Measurements from ENCODE around the gene F13B.

F13B gene

GRCh38 chr1:197021716-197022115, 45.3 kb downstream of the F13B start:
- TF ChIP-seq, protein P1, sequence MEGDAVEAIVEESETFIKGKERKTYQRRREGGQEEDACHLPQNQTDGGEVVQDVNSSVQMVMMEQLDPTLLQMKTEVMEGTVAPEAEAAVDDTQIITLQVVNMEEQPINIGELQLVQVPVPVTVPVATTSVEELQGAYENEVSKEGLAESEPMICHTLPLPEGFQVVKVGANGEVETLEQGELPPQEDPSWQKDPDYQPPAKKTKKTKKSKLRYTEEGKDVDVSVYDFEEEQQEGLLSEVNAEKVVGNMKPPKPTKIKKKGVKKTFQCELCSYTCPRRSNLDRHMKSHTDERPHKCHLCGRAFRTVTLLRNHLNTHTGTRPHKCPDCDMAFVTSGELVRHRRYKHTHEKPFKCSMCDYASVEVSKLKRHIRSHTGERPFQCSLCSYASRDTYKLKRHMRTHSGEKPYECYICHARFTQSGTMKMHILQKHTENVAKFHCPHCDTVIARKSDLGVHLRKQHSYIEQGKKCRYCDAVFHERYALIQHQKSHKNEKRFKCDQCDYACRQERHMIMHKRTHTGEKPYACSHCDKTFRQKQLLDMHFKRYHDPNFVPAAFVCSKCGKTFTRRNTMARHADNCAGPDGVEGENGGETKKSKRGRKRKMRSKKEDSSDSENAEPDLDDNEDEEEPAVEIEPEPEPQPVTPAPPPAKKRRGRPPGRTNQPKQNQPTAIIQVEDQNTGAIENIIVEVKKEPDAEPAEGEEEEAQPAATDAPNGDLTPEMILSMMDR (IDR thresholded peaks at IDR 0.05; ENCODE audit: unreplicated experiment in 3 of 3), result no peak
- H3K9me3 Mint-ChIP-seq, result no peaks in the 10 kb centered on the region

DNA sequence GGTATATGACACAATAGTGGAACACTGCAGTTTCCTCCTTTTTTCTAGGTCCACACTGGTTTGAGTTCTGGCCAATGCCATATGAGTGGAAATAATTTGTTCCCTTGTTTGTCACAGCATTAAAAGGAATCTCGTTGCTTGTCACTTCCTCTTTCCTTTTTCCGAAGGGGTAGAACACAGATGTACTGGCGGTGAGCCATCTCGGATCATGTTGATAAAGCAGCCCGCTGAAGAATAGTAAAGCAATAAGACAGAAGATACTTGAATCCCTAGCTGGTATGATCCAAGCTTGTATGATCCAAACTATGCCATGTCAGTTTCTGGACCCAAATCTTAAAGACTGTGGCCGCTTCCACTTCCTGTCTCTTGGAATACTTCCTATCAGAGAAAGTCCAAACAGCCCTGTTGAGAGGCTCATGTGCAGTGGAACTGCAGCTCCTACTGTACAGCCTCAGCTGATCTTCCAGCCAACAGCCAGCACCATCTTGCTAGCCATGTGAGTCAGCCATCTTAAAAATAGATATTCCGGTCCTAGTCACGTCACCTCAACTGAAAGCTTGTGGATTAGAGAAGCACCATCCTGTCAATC, 49.4 kb downstream of the F13B start:
- no peaks in the 10 kb centered on the region for H3K4me1 Mint-ChIP-seq
- TF ChIP-seq, protein P1 (IDR thresholded peaks at IDR 0.05; ENCODE audit: unreplicated experiment in 3 of 3), result no peak
- H3K27ac Mint-ChIP-seq, result no peak overlapping the region
- no peaks in the 10 kb centered on the region for H3K36me3 Mint-ChIP-seq (ENCODE audit: low read depth)
- no peak overlapping the region for H3K4me3 Mint-ChIP-seq
- no peaks in the 10 kb centered on the region for H3K27me3 Mint-ChIP-seq (ENCODE audit: low read depth)
- no peaks in the 10 kb centered on the region for H3K9me3 Mint-ChIP-seq

More at GRCh38 chr1:197021716-197022115, 45.3 kb downstream of the F13B start:
- Mint-ChIP-seq H3K27me3 (ENCODE audit: low read depth) (no peaks in the 10 kb centered on the region), H3K27ac (no peak overlapping the region), H3K36me3 (ENCODE audit: low read depth) (no peaks in the 10 kb centered on the region), H3K4me1 (no peaks in the 10 kb centered on the region), H3K4me3 (no peak overlapping the region)

- Mint-ChIP-seq H3K27me3 (ENCODE audit: low read depth) (no peaks in the 10 kb centered on the region), H3K4me3 (no peak overlapping the region), H3K4me1 (no peaks in the 10 kb centered on the region), H3K9me3 (peaks cover under 1% of the 10 kb centered on the region), H3K36me3 (ENCODE audit: low read depth) (no peaks in the 10 kb centered on the region), H3K27ac (no peak overlapping the region)
- TF ChIP-seq, protein P1 (IDR thresholded peaks at IDR 0.05; ENCODE audit: unreplicated experiment in 3 of 3), result no peak
Measured at GRCh38 chr1:197016751-197017150, 50.3 kb downstream of the F13B start.

- peaks cover 3% of the 10 kb centered on the region for H3K27me3 Mint-ChIP-seq (ENCODE audit: low read depth)
- no peak overlapping the region for H3K27ac Mint-ChIP-seq
- no peaks in the 10 kb centered on the region for H3K4me1 Mint-ChIP-seq
- no peak overlapping the region for H3K4me3 Mint-ChIP-seq
- no peaks in the 10 kb centered on the region for H3K36me3 Mint-ChIP-seq (ENCODE audit: low read depth)
- TF ChIP-seq, protein P1 (IDR thresholded peaks at IDR 0.05; ENCODE audit: unreplicated experiment in 3 of 3), result no peak
- H3K9me3 Mint-ChIP-seq, result peaks cover 5% of the 10 kb centered on the region
Measured at GRCh38 chr1:197013234-197013633, 53.8 kb downstream of the F13B start.

- Mint-ChIP-seq H3K4me1 (no peaks in the 10 kb centered on the region), H3K4me3 (no peak overlapping the region), H3K36me3 (ENCODE audit: low read depth) (no peaks in the 10 kb centered on the region), H3K27me3 (ENCODE audit: low read depth) (peaks cover 3% of the 10 kb centered on the region), H3K27ac (no peak overlapping the region), H3K9me3 (peaks cover 5% of the 10 kb centered on the region)
- TF ChIP-seq, protein P1 (IDR thresholded peaks at IDR 0.05; ENCODE audit: unreplicated experiment in 3 of 3), result no peak
Measured at GRCh38 chr1:197011614-197012013, 55.4 kb downstream of the F13B start.

- H3K27me3 Mint-ChIP-seq (ENCODE audit: low read depth), result peaks cover 3% of the 10 kb centered on the region
- H3K27ac Mint-ChIP-seq, result no peak overlapping the region
- no peaks in the 10 kb centered on the region for H3K4me1 Mint-ChIP-seq
- no peaks in the 10 kb centered on the region for H3K36me3 Mint-ChIP-seq (ENCODE audit: low read depth)
- no peak overlapping the region for H3K4me3 Mint-ChIP-seq
- H3K9me3 Mint-ChIP-seq, result peaks cover 5% of the 10 kb centered on the region
- TF ChIP-seq, protein P1 (IDR thresholded peaks at IDR 0.05; ENCODE audit: unreplicated experiment in 3 of 3), result no peak
Measured at GRCh38 chr1:197008861-197009260, 58.2 kb downstream of the F13B start.

Data from nephron (organoid).